Kidney epithelial cell (primary cell): ENCODE measurements around the gene NAPB. TPM values are rescaled to one million over a fixed set of nuclear protein-coding genes. Genes with fewer than 3 reads are reported as not detected.

Source experiments
- DNase-seq: peaks from one replicate; pipeline ENCODE4 v3.0.0-alpha.2; 2010; ENCODE audit warnings: low read depth
- H3K27me3 ChIP-seq: 2 replicates; pipeline ENCODE4 v1.6.0; 2011; ENCODE audit warnings: low read length; ENCODE audit not compliant: control insufficient read depth, insufficient read depth
- H3K36me3 ChIP-seq: 2 replicates; pipeline ENCODE4 v1.5.1; 2011; ENCODE audit warnings: low read length; ENCODE audit not compliant: control insufficient read depth, insufficient read depth
- H3K4me3 ChIP-seq: 2 replicates; pipeline ENCODE4 v1.5.1; 2011; ENCODE audit warnings: low read depth, mild to moderate bottlenecking, control low read depth, low read length
- CTCF ChIP-seq: IDR thresholded peaks from 2 replicates; pipeline ENCODE4 v1.5.1; 2011; ENCODE audit warnings: mild to moderate bottlenecking, moderate library complexity, low read length, control low read depth, inconsistent platforms; ENCODE audit not compliant: insufficient read depth, poor library complexity, severe bottlenecking
- total RNA-seq: library from RNA; depleted of rRNA; stranded (reverse); fragments of >200 nt; gene quantifications from 2 replicates; pipeline ENCODE4 v1.2.3, GENCODE V29; 2015

The NAPB gene
- total RNA-seq, 1 donor from 2014 or later, result 3.0 TPM

DNA sequence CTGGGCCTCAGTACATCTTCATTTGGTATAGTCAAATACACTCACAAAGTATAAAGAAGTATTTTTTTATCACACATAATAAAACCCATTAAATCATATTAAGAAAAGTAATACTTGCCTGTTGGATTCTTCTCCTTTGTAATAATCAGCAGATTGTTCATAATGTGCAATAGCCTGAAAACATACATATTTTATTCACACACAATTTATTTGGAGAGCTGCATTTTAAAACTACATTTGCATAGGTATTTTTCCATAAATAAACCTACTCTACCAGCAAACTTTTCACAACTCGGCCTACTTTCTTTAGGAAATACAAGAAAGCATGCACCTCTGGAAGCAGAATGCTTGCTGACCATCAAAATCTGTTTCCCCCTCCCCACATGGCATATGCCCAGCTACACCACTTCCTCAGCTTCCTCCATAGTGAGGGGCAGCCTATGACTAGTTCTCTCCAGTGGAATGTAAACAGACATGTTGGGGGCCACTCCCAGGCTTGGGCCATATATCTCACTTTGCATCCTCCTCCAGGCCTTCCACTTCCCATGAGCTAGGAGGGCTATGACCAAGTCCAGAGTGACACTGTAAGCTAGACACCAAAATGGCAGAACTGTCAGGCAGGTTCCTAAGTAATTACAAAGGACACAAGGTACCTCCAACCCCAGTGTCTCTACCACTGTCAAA, 31.1 kb downstream of the NAPB start:
- no peak for TF ChIP-seq CTCF
- Histone ChIP-seq H3K36me3 (peaks cover 1% of the 10 kb centered on the region), H3K4me3 (no peak overlapping the region), H3K27me3 (no peaks in the 10 kb centered on the region)
- no peak for DNase-seq

DNA sequence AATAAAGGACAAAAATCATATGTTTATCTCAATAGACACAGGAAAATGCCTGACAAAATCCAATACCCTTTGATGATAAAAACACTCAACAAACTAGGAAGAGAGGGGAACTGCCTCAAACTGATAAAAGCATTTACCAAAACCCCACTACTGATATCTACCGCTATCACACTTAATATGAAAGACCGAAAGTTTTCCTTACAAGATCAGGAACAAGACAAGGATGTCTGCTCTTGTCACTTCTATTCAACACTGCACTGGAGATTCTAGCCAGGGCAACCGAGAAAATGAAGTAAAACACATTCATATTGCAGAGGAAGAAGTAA, 34.2 kb downstream of the NAPB start:
- no peak for DNase-seq
- H3K36me3 ChIP-seq, result no peaks in the 10 kb centered on the region
- H3K27me3 ChIP-seq, result no peaks in the 10 kb centered on the region
- TF ChIP-seq CTCF, result no peak
- no peak overlapping the region for H3K4me3 ChIP-seq

DNA sequence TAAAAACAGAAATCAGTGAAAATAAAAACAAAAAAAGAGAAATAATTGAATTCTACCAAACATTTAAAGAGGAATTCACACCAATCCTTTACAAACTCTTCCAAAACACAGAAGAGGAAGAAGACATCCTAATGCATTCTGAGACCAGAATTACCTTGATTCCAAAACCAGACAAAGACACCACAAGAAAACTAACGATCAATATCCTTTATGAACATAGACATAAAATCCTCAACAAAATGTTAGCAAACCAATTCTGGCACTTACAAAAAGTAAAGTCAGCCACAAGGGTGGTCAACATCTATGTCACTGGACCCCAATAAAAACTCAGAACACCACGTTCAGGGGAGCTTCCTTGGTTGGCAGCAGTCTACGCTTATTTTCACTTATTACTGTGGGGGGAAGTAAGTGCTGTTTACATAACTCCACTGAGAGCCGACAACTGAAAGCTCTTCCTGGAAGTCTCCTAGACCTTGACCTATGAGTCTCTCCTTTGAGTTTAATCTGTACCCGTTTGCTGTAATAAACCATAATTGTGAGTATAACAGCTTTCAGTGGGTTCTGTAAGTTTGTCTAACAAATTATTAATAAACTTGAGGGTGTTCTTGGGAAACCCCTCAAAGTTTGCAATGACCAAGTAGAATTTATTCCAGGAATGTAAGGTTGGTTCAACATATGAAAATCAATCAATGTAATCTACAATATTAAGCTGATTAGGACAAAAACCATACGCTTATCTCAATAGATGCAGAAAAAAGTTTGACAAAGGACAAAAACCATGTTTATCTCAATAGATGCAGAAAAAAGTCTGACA, 34.8 kb downstream of the NAPB start:
- Histone ChIP-seq H3K27me3 (no peaks in the 10 kb centered on the region), H3K36me3 (peaks cover 1% of the 10 kb centered on the region), H3K4me3 (no peak overlapping the region)
- no peak for TF ChIP-seq CTCF
- DNase-seq, result no peak

DNA sequence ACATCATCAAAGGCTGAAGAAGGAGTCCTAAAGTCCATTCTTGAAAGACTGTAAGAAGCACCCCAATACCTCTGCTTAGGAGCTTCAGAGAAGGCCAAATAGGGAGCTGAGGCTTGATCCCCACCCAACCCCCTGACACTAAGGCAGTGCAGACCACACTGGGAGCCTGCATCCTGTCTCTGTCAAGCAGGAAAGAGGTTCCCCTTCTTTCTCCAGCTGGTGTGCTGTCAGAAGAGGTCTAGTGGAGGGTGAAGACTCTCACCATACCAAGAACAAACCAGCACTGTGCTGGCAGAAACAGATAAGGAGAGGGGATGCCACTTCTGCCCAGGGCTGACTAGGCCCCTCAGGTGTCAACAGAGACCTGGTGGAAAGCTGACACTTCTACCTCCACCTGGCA, 39.4 kb downstream of the NAPB start:
- Histone ChIP-seq H3K27me3 (no peaks in the 10 kb centered on the region), H3K4me3 (no peak overlapping the region), H3K36me3 (peaks cover 3% of the 10 kb centered on the region)
- TF ChIP-seq CTCF, result no peak
- DNase-seq, result no peak

DNA sequence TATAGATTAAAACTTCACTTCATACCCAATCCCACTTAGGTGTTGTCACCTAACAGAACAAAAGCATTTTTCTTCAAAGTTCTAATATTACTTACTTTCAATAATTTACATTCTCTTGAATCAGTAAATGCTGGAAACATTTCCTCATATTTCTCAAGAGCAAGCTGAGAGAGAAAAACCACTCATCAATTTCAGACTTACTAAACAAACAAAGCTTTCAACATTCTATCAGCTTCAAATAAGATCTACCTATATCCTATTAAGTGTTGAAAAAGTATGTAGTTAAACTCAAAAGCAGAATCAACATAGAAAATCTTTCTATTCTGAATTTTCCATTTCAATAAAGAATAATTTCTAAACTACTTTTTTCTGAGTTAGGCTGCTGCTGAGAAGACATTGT, 41.5 kb downstream of the NAPB start:
- no peak overlapping the region for H3K4me3 ChIP-seq
- H3K27me3 ChIP-seq, result no peaks in the 10 kb centered on the region
- TF ChIP-seq CTCF, result no peak
- H3K36me3 ChIP-seq, result peaks cover 5% of the 10 kb centered on the region
- no peak for DNase-seq

GRCh38 chr20:23375827-23376226, 45.5 kb downstream of the NAPB start:
- Histone ChIP-seq H3K36me3 (peaks cover 6% of the 10 kb centered on the region), H3K4me3 (no peak overlapping the region), H3K27me3 (no peaks in the 10 kb centered on the region)
- DNase-seq, result no peak
- TF ChIP-seq CTCF, result no peak
